Measurements from ENCODE around the gene LEPR.
"Not testable (repeated sequence)": the region's sequence is repeated elsewhere in the genome, so short reads cannot be mapped to it uniquely, and the experiment has no call there.

- not testable (repeated sequence) for TF ChIP-seq CTCF, POLR2A, EP300 (IDR thresholded peaks at IDR 0.05)
Observed at GRCh38 chr1:65455678-65456077, 35.2 kb downstream of the LEPR start.

All from tibial nerve (tissue), 4 donors.